Osteoblast (primary cell): ENCODE measurements around the gene JPT2. TPM values are rescaled to one million over a fixed set of nuclear protein-coding genes. Genes with fewer than 3 reads are reported as not detected.
"Not testable (repeated sequence)": the region's sequence is repeated elsewhere in the genome, so short reads cannot be mapped to it uniquely, and the experiment has no call there.

Source experiments
- DNase-seq: peaks from one replicate; pipeline ENCODE4 v3.0.0; 2011; ENCODE audit warnings: low spot score, mixed read lengths; ENCODE audit not compliant: insufficient read length; ENCODE audit errors: missing footprints
- H2AFZ ChIP-seq: 2 replicates; pipeline ENCODE4 v1.6.0; 2011; ENCODE audit warnings: mild to moderate bottlenecking, low read length
- H3K27ac ChIP-seq: 2 replicates; pipeline ENCODE4 v1.5.1; 2011; ENCODE audit warnings: mild to moderate bottlenecking, low read depth, low read length, moderate library complexity
- H3K27me3 ChIP-seq: 2 replicates; pipeline ENCODE4 v1.6.0; 2012; ENCODE audit warnings: mild to moderate bottlenecking, control low read depth, inconsistent platforms, low read length, moderate library complexity; ENCODE audit not compliant: insufficient read depth
- H3K36me3 ChIP-seq: 2 replicates; pipeline ENCODE4 v1.5.1; 2011; ENCODE audit warnings: mild to moderate bottlenecking, low read length, control low read depth, moderate library complexity; ENCODE audit not compliant: insufficient read depth
- H3K4me1 ChIP-seq: 2 replicates; pipeline ENCODE4 v1.5.1; 2011; ENCODE audit warnings: mild to moderate bottlenecking, low read length, control low read depth, moderate library complexity; ENCODE audit not compliant: insufficient read depth
- H3K4me2 ChIP-seq: 2 replicates; pipeline ENCODE4 v1.6.0; 2011; ENCODE audit warnings: mild to moderate bottlenecking, low read length; ENCODE audit not compliant: insufficient read depth
- H3K4me3 ChIP-seq: fragments of 200-600 bp; sonication (generic); 3 replicates; pipeline ENCODE4 v1.5.1; 2012; ENCODE audit warnings: mild to moderate bottlenecking, low read length, inconsistent platforms; ENCODE audit not compliant: insufficient read depth
- H3K79me2 ChIP-seq: 2 replicates; pipeline ENCODE4 v1.6.0; 2012; ENCODE audit warnings: mild to moderate bottlenecking, low read length, control low read depth, inconsistent platforms; ENCODE audit not compliant: insufficient read depth
- H3K9me3 ChIP-seq: 2 replicates; pipeline ENCODE4 v1.5.1; 2011; ENCODE audit warnings: low read depth, low read length, control low read depth
- H4K20me1 ChIP-seq: 2 replicates; pipeline ENCODE4 v1.6.0; 2012; ENCODE audit warnings: mild to moderate bottlenecking, low read length, control low read depth; ENCODE audit not compliant: insufficient read depth
- CTCF ChIP-seq: IDR thresholded peaks from 2 replicates; pipeline ENCODE4 v1.5.1; 2011; ENCODE audit warnings: mild to moderate bottlenecking, low read depth, low read length, moderate library complexity; ENCODE audit errors: extremely low read depth
- total RNA-seq: library from RNA; depleted of rRNA; stranded (reverse); fragments of >200 nt; gene quantifications from 2 replicates; pipeline ENCODE4 v1.2.3, GENCODE V29; 2012

JPT2 gene
- total RNA-seq, 1 donor, result 22.8 TPM

- Histone ChIP-seq H2AFZ (no peak overlapping the region), H4K20me1 (no peaks in the 10 kb centered on the region), H3K36me3 (peaks cover 70% of the 10 kb centered on the region), H3K4me2 (no peak overlapping the region), H3K79me2 (peaks cover 10% of the 10 kb centered on the region), H3K27ac (no peak overlapping the region), H3K4me1 (no peaks in the 10 kb centered on the region), H3K9me3 (no peaks in the 10 kb centered on the region), H3K27me3 (no peaks in the 10 kb centered on the region), H3K4me3 (no peak overlapping the region)
- no peak for TF ChIP-seq CTCF
- DNase-seq, result no peak
Measured at GRCh38 chr16:1698680-1699079, 20.6 kb downstream of the JPT2 start.

GRCh38 chr16:1700246-1700645 lies 22.2 kb downstream of the JPT2 start:
- TF ChIP-seq CTCF, result no peak
- H3K79me2 ChIP-seq, result peaks cover 9% of the 10 kb centered on the region
- H3K4me1 ChIP-seq, result no peaks in the 10 kb centered on the region
- no peaks in the 10 kb centered on the region for H3K27me3 ChIP-seq
- H3K9me3 ChIP-seq, result no peaks in the 10 kb centered on the region
- no peak overlapping the region for H2AFZ ChIP-seq
- H3K4me3 ChIP-seq, result no peak overlapping the region
- H3K27ac ChIP-seq, result no peak overlapping the region
- DNase-seq, result no peak
- H3K4me2 ChIP-seq, result no peak overlapping the region
- no peaks in the 10 kb centered on the region for H4K20me1 ChIP-seq
- peaks cover 57% of the 10 kb centered on the region for H3K36me3 ChIP-seq

GRCh38 chr16:1701216-1701878 lies 23.3 kb downstream of the JPT2 start:
- Histone ChIP-seq H3K9me3 (no peaks in the 10 kb centered on the region), H4K20me1 (no peaks in the 10 kb centered on the region), H3K4me3 (no peak overlapping the region), H3K27ac (no peak overlapping the region), H3K79me2 (peaks cover 10% of the 10 kb centered on the region), H3K36me3 (peaks cover 57% of the 10 kb centered on the region), H3K4me2 (no peak overlapping the region), H3K4me1 (no peaks in the 10 kb centered on the region), H2AFZ (no peak overlapping the region), H3K27me3 (no peaks in the 10 kb centered on the region)
- no peak for DNase-seq
- no peak for TF ChIP-seq CTCF

- H3K4me1 ChIP-seq, result peaks cover 26% of the 10 kb centered on the region
- not testable (repeated sequence) for H3K9me3 ChIP-seq, H3K27me3 ChIP-seq, DNase-seq
- H3K4me2 ChIP-seq, result peak overlapping the region; percentile 91
- H2AFZ ChIP-seq, result peak overlapping the region; percentile 96
- peaks cover 33% of the 10 kb centered on the region for H4K20me1 ChIP-seq
- H3K27ac ChIP-seq, result peak overlapping the region; percentile 90
- H3K79me2 ChIP-seq, result peaks cover 45% of the 10 kb centered on the region
- peak overlapping the region; percentile 97 for H3K4me3 ChIP-seq
- H3K36me3 ChIP-seq, result peaks cover 25% of the 10 kb centered on the region
Measured at GRCh38 chr16:1705324-1705687, 27.2 kb downstream of the JPT2 start.
